ENCODE data around the gene ELOVL4.

Gene ELOVL4

GRCh38 chr6:79911992-79912391, 35.4 kb downstream of the ELOVL4 start:
- DNase-seq (ENCODE audit: low read depth): no peak

- DNase-seq (ENCODE audit: low read depth): no peak
Observed at GRCh38 chr6:79909517-79909916, 37.8 kb downstream of the ELOVL4 start.

GRCh38 chr6:79902046-79902445, 45.3 kb downstream of the ELOVL4 start:
- DNase-seq (ENCODE audit: low read depth): no peak

GRCh38 chr6:79898076-79898475, 49.3 kb downstream of the ELOVL4 start:
- no peak for DNase-seq (ENCODE audit: low read depth)

GRCh38 chr6:79896075-79896449, 51.3 kb downstream of the ELOVL4 start:
- DNase-seq (ENCODE audit: low read depth): no peak

- DNase-seq (ENCODE audit: low read depth): no peak
Observed at GRCh38 chr6:79895382-79896074, 51.8 kb downstream of the ELOVL4 start.

GRCh38 chr6:79894939-79895338, 52.4 kb downstream of the ELOVL4 start:
- no peak for DNase-seq (ENCODE audit: low read depth)

- DNase-seq (ENCODE audit: low read depth): no peak
Observed at GRCh38 chr6:79888587-79888986, 58.8 kb downstream of the ELOVL4 start.

- no peak for DNase-seq (ENCODE audit: low read depth)
Observed at GRCh38 chr6:79878142-79878748, 69.1 kb downstream of the ELOVL4 start.

- DNase-seq (ENCODE audit: low read depth): no peak
Observed at GRCh38 chr6:79874531-79875134, 72.7 kb downstream of the ELOVL4 start.

GRCh38 chr6:79872986-79873385, 74.4 kb downstream of the ELOVL4 start:
- peak; percentile 46 for DNase-seq (ENCODE audit: low read depth)

GRCh38 chr6:79872303-79872702, 75.0 kb downstream of the ELOVL4 start:
- no peak for DNase-seq (ENCODE audit: low read depth)

- DNase-seq (ENCODE audit: low read depth): peak; percentile 23
Observed at GRCh38 chr6:79869600-79870084, 77.7 kb downstream of the ELOVL4 start.

GRCh38 chr6:79869184-79869583, 78.2 kb downstream of the ELOVL4 start:
- DNase-seq (ENCODE audit: low read depth): no peak

- peak; percentile 23 for DNase-seq (ENCODE audit: low read depth)
Observed at GRCh38 chr6:79868098-79868722, 79.1 kb downstream of the ELOVL4 start.
